GM13977 (cell line): Measurements from ENCODE around the gene CLDND2.
"Not testable (repeated sequence)": the region's sequence is repeated elsewhere in the genome, so short reads cannot be mapped to it uniquely, and the experiment has no call there.

Experiments
- DNase-seq: peaks from one replicate; pipeline ENCODE4 v3.0.0; 2012; ENCODE audit warnings: low spot score
- in situ Hi-C: fragments of 300-500 bp; cut with MboI; formaldehyde crosslinking; loops from one replicate; pipeline ENCODE4 v1.12.0; 2022; ENCODE audit warnings: low sequenced_read_pairs, low pct_unique_long_range_greater_than_20kb, mixed read lengths, inconsistent platforms; ENCODE audit not compliant: unreplicated experiment
- TF ChIP-seq, protein P1 (sequence below): IDR thresholded peaks from 2 replicates; pipeline ENCODE4 v1.5.1; 2012; ENCODE audit warnings: mild to moderate bottlenecking, control low read depth; ENCODE audit not compliant: insufficient read depth; ENCODE audit errors: extremely low read depth, missing control alignments

Gene CLDND2, protein sequence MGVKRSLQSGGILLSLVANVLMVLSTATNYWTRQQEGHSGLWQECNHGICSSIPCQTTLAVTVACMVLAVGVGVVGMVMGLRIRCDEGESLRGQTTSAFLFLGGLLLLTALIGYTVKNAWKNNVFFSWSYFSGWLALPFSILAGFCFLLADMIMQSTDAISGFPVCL

DNA sequence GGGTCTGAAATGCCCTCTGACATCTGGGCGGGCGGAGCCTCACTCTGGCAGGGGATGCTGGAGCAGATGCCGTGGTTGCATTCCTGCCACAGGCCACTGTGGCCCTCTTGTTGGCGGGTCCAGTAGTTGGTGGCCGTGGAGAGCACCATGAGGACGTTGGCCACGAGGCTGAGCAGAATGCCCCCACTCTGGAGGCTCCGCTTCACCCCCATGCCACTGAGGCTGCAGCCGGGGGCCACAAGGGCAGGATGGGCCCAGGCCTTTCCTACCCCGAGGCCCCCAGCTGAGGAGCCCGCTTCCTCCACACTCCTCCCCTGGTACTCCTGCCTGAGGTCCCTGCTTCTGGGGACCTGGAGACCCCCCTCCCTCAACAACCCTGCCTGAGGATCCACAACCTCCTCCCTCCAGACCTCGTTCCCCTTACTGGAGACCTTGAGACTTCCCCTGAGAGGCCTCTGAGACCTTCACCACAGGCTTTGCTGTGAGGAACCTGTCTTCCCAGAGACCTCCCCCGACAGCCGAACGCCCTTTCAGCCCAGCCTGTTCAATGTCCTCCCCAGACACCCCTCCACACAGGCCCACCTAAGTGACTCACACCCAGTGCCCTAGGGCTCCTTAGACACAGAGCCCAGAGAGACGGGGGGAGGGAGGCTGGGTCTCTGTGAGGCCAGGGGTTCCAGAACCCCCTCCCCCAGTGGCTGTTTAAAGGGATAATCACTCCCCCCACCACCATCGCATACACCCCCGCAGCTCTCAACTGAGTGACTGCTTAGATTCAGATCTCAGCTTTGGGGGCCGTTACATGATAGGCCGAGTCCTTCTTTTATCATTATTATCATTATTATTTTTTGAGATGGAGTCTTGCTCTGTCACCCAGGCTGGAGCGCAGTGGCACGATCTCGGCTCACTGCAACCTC is at the start of gene CLDND2:
Gene CLDND2, minus strand, starts transcription at position 638 of the 917 bp plus-strand sequence. Its CDS starts 426 bp downstream, at position 212.
- TF ChIP-seq, protein P1, sequence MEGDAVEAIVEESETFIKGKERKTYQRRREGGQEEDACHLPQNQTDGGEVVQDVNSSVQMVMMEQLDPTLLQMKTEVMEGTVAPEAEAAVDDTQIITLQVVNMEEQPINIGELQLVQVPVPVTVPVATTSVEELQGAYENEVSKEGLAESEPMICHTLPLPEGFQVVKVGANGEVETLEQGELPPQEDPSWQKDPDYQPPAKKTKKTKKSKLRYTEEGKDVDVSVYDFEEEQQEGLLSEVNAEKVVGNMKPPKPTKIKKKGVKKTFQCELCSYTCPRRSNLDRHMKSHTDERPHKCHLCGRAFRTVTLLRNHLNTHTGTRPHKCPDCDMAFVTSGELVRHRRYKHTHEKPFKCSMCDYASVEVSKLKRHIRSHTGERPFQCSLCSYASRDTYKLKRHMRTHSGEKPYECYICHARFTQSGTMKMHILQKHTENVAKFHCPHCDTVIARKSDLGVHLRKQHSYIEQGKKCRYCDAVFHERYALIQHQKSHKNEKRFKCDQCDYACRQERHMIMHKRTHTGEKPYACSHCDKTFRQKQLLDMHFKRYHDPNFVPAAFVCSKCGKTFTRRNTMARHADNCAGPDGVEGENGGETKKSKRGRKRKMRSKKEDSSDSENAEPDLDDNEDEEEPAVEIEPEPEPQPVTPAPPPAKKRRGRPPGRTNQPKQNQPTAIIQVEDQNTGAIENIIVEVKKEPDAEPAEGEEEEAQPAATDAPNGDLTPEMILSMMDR = no peak
- in situ Hi-C loops = no loop called here

DNA sequence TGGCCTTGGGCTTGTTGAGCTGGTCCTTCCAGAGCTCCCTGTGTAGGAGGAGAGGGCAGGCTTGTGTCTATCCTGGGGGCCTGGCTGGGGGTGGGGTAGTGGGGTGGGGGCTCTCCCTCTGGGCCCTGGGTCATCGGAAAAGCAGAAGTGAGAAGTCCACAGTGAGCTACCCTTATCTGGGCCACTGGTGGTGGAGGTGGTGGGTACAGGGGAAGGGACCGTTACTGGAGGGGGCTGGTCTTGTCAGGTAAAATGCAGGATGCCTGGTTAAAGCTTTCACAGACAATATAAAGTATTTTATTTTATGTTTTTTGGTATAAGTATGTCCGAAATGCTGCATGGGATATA is 49.0 kb upstream of the CLDND2 start:
- peak; percentile 62 for DNase-seq
- TF ChIP-seq, protein P1 = no peak
- in situ Hi-C loops = no loop called here

More for the DNA sequence above, at the start of gene CLDND2:
- DNase-seq = no peak

DNA sequence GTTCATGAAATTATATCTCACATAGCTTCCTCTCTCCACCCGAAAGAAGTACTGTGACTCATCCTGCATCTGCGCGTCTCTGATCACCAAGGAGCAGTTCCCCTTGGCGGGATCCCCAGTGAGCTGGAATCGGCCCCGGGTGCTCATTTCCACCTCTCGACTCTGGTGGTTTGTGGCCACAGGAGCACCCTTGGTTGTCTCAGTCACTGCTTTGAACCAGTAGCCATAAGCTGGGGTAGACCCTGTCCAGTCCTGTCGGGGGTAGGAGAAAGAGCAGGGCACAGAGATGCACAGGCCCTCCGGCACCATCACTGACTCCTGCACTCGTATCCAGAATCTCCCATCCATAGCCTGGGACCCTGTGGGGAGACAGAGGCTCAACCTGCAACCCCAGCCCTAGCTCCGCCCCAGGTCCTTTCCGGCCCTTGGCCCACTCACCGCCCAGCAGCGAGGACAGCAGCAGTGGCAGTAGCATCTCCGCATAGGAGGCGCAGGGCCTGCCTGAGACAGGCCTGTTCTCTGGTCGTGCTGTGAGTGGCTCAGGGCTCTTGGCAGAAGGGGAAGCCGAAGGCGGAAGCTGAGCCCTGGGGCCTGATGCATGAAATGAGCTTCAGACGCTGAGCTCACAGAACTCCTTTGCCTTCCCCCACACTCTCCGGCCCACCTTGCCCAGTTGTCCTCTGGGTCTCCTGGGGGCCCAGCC is 48.5 kb upstream of the CLDND2 start, which contains the start of gene SIGLEC10:
Gene SIGLEC10, minus strand, starts transcription at position 536 of the 703 bp plus-strand sequence. Its CDS starts 61 bp downstream, at position 475.
- in situ Hi-C loops = no loop called here
- TF ChIP-seq, protein P1 = no peak
- peak; percentile 86 for DNase-seq

DNA sequence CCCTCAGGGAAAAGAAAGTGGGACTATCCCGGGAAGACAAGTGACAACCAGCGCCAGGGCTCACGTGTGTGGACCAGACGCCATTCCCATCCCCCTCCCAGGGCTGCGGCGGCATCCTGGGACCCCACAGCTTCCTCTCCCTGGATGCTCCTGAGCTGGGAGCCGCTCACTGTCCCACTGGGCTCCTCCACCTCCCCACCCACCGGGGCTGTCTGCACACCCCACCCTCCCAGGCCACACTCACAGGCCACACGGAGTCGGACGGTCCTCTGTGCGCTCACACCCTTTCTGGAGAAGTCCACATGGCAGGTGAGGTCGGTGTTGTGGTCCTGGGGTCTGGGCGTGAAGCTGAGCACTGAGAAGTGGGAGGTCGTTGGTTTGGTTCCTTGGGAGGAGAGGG is 47.6 kb upstream of the CLDND2 start:
- in situ Hi-C loops, DNase-seq: not testable (repeated sequence)

DNA sequence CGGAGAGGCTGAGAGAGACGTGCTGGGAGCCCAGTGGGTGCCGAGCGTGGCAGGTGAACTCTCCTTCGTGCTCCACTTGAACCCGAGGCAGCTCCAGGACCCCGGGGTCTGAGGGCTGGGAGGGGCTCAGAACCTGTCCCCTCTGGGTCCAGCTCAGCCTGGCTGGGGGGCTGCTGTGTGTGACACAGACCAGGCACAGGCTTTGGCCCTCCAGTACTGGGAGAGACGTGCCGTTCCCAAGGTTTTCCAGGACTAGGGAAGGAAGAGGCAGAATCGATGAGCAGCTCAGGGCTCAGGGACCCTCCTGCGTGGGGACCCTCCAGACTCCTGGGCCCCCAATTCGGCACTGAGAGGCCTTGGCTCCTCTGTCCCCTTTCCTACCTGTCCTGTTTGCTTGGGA is 46.4 kb upstream of the CLDND2 start:
- no peak for DNase-seq
- TF ChIP-seq, protein P1 = no peak
- in situ Hi-C loops = no loop called here

DNA sequence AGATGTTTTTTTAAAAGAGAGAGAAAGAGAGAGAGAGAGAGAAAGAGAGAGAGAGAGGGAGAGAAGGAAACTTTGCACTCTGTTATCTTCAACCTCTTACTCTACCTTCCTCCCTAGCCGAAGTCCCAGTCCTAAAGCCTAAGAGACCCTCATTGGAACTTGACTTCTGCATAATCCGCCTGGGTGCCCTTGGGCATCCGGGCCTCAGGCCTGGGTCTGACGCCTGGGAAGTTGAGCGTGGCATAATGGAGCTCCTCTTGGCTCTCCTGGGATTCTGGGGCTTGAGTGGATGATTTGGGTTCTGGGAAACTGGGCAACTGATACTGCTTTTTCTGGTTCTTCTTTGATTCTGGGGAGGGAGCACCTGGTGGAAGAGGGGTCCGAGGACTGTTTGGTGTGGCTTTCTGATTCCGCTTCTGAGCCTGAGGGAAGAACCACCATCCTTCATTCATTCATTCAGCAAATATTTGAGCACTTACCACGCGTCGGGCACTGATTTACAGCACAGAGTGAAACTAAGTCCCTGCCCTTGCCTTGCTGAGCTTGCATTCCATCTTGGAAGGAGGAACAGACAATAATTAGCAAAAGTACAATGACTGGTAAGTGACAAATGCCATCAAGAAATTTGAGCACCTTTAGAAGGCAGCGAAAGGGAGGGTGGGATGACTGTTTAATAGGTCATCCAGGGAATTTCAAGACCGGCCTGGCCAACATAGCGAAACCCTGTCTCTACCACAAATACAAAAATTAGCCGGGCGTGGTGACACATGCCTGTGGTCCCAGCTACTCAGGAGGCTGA is 42.3 kb upstream of the CLDND2 start:
- TF ChIP-seq, protein P1 = no peak
- no peak for DNase-seq
- in situ Hi-C loops = no loop called here
